ENCODE data around the gene TMC4.

TMC4 gene

GRCh38 chr19:54152878-54153524, 20.0 kb downstream of the TMC4 start:
- no peak for DNase-seq

DNA sequence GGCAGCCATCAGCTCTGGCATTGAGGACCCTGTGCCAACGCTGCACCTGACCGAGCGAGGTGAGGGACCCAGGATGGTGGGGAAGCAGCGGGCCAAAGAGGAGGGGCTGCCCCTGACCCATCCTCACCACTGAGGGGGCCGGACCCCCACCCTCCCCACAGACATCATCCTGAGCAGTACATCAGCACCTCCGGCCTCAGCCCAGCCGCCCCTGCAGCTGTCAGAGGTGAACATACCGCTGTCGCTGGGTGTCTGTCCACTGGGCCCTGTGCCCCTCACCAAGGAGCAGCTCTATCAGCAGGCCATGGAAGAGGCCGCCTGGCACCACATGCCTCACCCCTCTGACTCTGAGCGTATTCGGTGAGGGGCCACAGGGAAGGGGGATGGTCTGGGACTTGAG, 20.7 kb downstream of the TMC4 start:
- no peak for DNase-seq

DNA sequence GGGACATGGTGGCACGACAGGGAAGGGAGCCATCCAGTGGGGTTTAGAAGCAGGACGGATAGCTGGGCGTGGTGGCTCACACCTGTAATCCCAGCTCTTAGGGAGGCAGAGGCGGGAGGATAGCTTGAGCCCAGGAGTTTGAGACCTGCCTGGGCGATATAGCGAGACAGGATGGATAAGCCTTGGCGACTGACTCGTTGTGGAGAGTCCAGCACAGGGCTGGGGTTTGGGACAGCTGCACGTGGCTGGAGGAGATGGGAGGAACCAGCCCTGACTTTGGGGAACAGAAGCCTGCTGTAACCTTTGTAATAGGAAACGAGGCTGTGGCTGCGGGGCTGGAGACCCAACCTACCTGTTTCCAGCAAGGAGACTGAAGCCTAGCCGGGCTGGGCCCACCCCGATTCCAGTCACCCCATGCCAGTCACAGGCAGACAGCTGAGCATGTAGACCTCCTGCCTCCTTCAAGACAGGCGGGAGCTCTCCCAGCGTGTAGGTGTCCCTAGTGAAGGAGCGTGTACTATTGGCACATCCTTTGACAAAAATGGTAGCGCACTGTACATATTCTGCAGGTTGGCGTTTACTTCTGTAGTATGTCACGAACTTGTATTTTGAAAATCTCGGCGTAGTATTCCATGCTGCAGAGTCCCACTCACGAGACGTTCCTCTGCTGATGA, 21.5 kb downstream of the TMC4 start:
- no peak for DNase-seq

- DNase-seq = no peak
Observed at GRCh38 chr19:54149021-54149812, 23.7 kb downstream of the TMC4 start.

DNA sequence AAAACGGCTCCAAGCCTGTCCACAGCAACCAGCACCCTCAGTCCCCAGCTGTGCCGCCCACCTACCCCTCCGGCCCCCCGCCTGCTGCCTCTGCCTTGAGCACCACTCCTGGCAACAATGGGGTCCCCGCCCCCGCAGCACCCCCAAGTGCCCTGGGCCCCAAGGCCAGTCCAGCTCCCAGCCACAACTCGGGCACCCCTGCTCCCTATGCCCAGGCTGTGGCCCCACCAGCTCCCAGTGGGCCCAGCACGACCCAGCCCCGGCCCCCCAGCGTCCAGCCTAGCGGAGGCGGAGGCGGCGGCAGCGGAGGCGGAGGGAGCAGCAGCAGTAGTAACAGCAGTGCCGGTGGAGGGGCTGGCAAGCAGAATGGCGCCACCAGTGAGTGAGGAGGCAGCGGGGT, 24.8 kb downstream of the TMC4 start:
- no peak for DNase-seq

DNA sequence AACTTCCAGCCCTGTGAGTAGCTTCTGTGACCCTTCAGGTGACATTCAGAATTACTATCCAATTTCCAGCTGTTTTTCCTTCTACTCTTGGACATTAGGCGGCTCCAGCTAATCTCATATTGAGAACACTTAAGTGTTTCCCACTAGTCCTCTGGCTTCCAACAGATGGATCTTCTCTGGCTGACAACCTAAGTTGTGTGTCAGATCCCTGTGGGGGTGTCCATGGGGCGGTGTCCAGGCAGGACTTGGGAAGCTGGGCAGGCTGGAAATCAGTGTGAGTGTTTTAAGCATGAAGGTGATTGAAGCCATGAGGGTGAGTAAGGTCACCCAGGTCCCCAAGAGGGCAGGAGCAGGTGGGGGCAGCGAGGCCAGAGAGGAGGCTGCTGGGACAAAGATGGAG, 25.3 kb downstream of the TMC4 start:
- no peak for DNase-seq

GRCh38 chr19:54145541-54146158, 27.3 kb downstream of the TMC4 start:
- DNase-seq = no peak

DNA sequence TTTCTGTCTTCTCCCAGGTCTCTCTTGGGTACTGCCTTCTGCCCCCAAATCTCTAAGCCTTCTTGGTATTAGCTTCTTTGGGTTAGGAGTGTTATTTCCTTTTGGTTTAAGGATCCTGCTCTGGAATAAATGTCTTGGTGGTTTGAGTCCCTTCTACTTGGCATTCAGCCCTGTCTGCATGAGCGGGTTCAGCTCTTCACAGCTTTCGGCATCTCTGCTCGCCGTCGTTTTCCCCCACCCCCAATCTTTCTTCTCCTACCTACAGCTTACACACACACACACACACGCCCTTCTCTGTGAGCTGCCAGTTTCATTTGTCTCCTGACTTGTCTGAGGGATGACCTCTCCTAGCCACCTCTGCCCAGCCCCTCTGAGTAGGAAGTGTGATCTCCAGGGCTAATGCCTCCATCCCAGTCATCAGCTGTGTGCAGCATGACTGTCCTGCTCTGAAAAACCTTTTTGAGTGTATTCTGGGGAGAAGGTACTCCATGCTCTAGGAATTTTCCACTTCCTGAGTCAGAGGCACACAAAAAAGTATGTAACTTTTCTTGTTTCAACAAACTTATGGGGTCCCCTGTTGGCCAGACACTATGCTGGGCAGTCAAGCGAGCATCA, 30.7 kb downstream of the TMC4 start:
- no peak for DNase-seq

DNA sequence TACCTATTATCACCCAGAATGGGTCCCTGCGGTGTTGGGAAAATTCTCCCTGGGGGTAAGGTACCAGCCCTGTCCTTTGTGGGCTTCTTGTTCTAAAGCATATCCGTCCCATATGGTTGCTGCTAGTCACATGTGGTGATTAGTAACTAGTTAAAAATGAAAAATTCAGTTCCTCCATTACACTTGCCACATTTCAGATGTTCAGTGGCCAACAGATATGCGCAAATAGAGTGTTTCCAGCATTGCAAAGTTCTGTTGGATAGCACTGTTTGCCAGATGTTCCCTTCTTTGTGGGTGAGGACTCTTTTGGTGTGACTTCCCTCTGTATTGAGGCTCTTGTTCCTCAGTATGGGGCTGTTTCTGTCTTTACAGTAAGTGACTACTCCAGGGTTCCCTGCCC, 31.6 kb downstream of the TMC4 start:
- no peak for DNase-seq

DNA sequence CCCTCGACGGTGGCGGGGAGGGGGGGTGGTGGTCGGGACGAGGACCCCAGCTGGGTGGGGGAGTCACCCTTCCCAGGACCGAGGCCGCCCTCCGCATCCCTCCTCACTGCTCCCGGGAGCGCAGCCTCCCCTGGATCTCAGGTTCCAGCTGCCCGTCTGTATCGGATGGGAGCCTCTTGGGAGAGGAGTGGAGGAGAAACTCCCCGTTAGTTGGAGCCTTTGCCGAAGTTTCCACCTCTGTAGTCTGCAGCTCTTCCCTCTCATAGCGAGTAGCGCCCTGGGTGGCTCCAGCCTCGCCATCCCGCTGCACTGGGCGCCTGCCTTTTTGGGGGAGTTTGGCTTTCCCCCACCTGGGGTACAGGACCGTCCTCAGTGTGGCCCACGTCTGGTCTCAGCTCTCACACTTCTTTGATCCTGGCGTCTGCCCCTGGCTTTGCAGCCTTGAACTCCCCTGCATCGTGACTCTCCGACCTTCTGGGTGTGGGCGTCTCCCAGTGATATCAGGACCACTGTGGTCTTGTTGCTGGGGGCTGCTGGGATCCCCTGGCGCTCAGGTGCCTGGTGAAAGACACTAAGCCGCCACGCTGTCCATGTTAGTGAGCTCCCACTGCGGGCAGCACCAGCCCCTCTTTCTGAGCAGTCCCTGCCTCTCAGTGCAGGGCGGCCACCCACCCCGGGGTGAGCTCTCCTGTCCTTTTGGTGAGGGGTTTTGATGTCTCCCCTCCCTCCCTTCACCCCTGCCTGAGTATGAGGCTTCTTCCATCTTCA, 34.3 kb downstream of the TMC4 start:
- peak; percentile 72 for DNase-seq

- peak; percentile 67 for DNase-seq
Observed at GRCh38 chr19:54137699-54138488, 35.1 kb downstream of the TMC4 start, which contains the start of gene CNOT3. Gene CNOT3 (plus strand): TSS chr19:54137762. CDS start chr19:54142979, 5,217 bp downstream.

- peak; percentile 97 for DNase-seq
Observed at GRCh38 chr19:54136864-54137698, 35.9 kb downstream of the TMC4 start.

DNA sequence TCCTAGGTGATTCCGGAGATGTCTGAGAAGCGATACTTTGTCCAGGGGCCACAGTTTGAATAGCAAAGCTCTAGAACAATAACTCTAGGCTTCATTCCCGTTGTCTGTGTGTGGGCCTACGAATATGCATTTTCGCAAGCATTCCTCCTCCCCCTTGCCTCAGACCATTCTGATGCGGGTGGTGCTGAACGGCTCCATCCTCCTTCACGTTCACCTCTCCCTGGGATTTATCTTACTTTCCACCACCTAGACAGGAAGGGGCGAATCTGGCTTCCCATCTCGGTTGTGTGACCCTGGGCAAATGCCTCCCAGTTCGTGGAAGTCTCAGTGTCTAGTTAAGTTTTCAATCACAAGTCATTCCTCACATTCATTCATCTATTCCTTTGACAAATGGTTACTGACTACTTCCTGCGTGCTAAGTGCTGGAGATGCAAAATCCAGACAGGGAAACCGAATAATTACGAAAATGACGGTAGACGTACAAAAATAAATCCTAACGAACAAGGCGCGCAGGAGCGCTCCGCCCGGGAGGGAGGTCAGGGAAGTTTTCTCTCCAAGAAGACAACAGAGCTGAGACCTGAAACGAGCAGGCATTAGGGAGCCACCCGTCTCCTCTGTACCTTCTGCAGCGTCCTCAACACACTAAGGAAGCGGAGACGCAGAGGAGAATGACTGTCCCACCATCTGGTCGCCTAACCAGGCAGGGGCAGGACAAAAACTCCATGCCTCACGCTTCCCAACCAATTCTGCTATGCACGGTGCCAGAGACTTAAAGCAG, 36.7 kb downstream of the TMC4 start:
- no peak for DNase-seq

DNA sequence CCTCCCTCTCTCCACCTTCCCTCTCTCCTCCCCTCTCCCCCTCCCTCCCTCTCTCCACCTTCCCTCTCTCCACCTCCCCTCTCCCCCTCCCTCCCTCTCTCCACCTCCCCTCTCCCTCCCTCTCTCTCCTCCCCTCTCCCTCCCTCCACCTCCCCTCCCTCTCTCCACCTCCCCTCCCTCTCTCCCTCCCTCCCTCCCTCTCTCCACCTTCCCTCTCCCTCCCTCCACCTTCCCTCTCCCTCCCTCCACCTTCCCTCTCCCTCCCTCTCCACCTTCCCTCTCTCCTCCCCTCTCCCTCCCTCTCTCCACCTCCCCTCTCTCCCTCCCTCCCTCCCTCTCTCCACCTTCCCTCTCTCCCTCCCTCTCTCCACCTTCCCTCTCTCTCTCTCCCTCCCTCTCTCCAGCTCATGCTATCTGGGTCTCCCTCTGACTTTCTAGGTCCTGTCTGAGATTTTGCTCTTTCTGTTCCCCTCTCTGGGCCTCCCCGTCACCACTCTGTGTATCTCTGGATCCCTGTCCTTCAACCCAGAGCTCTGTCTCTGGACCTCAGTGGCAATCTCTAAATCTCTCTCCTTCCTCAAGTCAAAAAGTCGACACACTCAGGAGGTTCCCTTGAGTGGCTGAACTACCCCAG, 38.9 kb downstream of the TMC4 start:
- no peak for DNase-seq

GRCh38 chr19:54133312-54133956, 39.5 kb downstream of the TMC4 start:
- no peak for DNase-seq

GRCh38 chr19:54129617-54129996, 43.4 kb downstream of the TMC4 start:
- DNase-seq = no peak

DNA sequence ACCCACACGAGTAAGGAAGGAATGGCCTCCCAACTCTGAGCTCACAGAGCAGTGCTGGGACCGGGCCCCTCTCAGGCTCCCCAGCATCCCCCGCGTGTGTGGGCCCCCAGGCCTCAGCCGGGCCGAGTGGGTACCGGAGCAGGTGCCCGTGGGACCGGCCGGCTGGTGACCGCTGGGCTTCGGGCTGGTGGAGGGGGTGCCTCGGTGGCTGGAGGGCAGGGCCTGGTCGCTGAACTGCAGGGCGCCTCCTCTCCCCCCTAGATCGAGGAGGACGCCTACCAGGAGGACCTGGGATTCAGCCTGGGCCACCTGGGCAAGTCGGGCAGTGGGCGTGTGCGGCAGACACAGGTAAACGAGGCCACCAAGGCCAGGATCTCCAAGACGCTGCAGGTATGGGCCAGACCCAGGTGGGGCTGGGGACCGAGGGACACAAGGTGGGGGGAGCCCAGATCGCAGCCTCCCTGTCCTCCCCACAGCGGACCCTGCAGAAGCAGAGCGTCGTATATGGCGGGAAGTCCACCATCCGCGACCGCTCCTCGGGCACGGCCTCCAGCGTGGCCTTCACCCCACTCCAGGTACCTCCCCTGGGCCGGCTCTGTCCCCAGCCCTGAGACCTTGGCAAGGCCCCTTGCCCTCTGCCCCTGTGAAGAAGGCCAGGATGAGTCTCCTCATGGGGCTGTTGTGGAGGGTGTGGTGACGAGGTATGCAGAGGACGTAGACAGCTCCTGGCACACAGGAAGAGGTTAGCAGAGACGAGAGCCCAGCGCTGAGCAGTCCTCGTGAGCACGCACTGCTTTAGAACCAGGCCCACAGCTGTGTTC, 44.0 kb downstream of the TMC4 start:
- no peak for DNase-seq

DNA sequence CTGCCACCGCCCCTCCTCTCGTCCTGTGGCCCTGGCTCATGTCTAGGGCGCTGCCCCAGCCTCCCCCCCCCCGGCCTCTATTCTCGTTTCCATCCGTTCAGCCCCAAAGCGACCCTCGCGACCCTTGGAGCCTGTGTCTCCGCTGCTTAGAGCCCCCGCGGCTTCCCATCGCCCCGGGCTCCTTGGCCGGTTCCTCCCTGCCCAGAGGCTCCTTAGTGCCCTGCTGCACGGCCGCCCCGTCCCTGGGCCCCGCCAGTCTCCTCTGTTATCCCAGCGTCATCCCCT, 44.6 kb downstream of the TMC4 start:
- DNase-seq = no peak

All from activated CD8-positive, alpha-beta memory T cell treated with anti-CD3 and anti-CD28 coated beads for 24 hours (primary cell).